Caco-2 (cell line): Measurements from ENCODE around the gene SYS1. TPM values are rescaled to one million over a fixed set of nuclear protein-coding genes. Genes with fewer than 3 reads are reported as not detected.

Experiments
- BruUV-seq: library from RNA; stranded (reverse); fragments of 400-500 nt; replicated peaks from 2 replicates; lab custom pipeline; 2021; lab: Mats Ljungman, UMichigan
- CTCF ChIA-PET: fragments of 300-600 bp; sonication (Branson Sonifier 250); formaldehyde crosslinking; loops from one replicate; lab custom pipeline; 2022; ENCODE audit warnings: antibody characterized with exemption; lab: Charles Lee
- POLR2A ChIA-PET: fragments of 300-600 bp; sonication (Branson Sonifier 250); formaldehyde crosslinking; loops from one replicate; lab custom pipeline; 2022; ENCODE audit warnings: antibody characterized with exemption; lab: Charles Lee
- DNase-seq, 2 experiments: peaks; one replicate each; pipeline versions ENCODE4 v3.0.0 to v3.0.0-alpha.2; 2020 to 2022
- H3K27me3 ChIP-seq: replicated peaks from 2 replicates; pipeline ENCODE4 v1.6.0; 2011; ENCODE audit warnings: low read length; ENCODE audit not compliant: control insufficient read depth, insufficient read depth
- H3K36me3 ChIP-seq: 2 replicates; pipeline ENCODE4 v1.5.1; 2011; ENCODE audit warnings: low read length; ENCODE audit not compliant: control insufficient read depth, insufficient read depth
- H3K4me1 ChIP-seq: fragments of 250-450 bp; sonication (Bioruptor Pico); 2 replicates; pipeline ENCODE4 v1.5.1; 2020; ENCODE audit warnings: mild to moderate bottlenecking
- H3K4me3 ChIP-seq: 2 replicates; pipeline ENCODE4 v1.5.1; 2011; ENCODE audit warnings: low read depth, mild to moderate bottlenecking, control low read depth, low read length
- H3K9me3 ChIP-seq: fragments of 250-450 bp; sonication (Bioruptor Pico); 2 replicates; pipeline ENCODE4 v1.5.1; 2020; ENCODE audit warnings: mild to moderate bottlenecking, moderate library complexity
- H3K27ac Mint-ChIP-seq: one replicate; pipeline ENCODE4 v1.8.0; 2022; ENCODE audit warnings: mixed read lengths; ENCODE audit not compliant: unreplicated experiment
- H3K27me3 Mint-ChIP-seq: one replicate; pipeline ENCODE4 v1.8.0; 2022; ENCODE audit warnings: mixed read lengths; ENCODE audit not compliant: insufficient read depth, unreplicated experiment
- H3K36me3 Mint-ChIP-seq: one replicate; pipeline ENCODE4 v1.8.0; 2022; ENCODE audit warnings: mild to moderate bottlenecking, mixed read lengths; ENCODE audit not compliant: insufficient read depth, unreplicated experiment
- H3K4me1 Mint-ChIP-seq: one replicate; pipeline ENCODE4 v1.8.0; 2022; ENCODE audit warnings: low read depth, mixed read lengths; ENCODE audit not compliant: unreplicated experiment
- H3K4me3 Mint-ChIP-seq: one replicate; pipeline ENCODE4 v1.8.0; 2022; ENCODE audit warnings: mild to moderate bottlenecking, moderate library complexity, mixed read lengths; ENCODE audit not compliant: unreplicated experiment
- H3K9me3 Mint-ChIP-seq: one replicate; pipeline ENCODE4 v1.8.0; 2022; ENCODE audit warnings: mixed read lengths; ENCODE audit not compliant: unreplicated experiment
- CTCF ChIP-seq, 2 experiments: fragments of 200-600 bp in 1 of 2; IDR thresholded peaks; 1 replicate in 1 of 2; 2 replicates in 1 of 2; pipeline versions ENCODE4 v1.5.1 to v1.8.0; 2011 to 2022; ENCODE audit warnings: antibody characterized with exemption in 1 of 2, control low read depth in 1 of 2, inconsistent platforms in 1 of 2, low read depth in 1 of 2, low read length in 1 of 2, mild to moderate bottlenecking in 1 of 2, moderate library complexity in 1 of 2; ENCODE audit not compliant: insufficient read depth in 1 of 2, severe bottlenecking in 1 of 2, unreplicated experiment in 1 of 2
- intact Hi-C: fragments of 100-400 bp; cut with micrococcal nuclease; formaldehyde crosslinking; loops from one replicate; pipeline ENCODE4 v1.10.0; 2022; ENCODE audit not compliant: unreplicated experiment
- total RNA-seq: library from RNA; stranded (reverse); gene quantifications from 2 replicates; pipeline ENCODE4 v1.2.3, GENCODE V29; 2022

SYS1 gene
- total RNA-seq, 1 experiment from 2014 or later: 62.1 TPM

- DNase-seq: no peak
- Histone ChIP-seq H3K27me3 (no peaks in the 10 kb centered on the region), H3K4me3 (no peak overlapping the region), H3K36me3 (no peaks in the 10 kb centered on the region), H3K9me3 (no peaks in the 10 kb centered on the region), H3K4me1 (no peaks in the 10 kb centered on the region)
- Mint-ChIP-seq H3K27me3 (no peaks in the 10 kb centered on the region), H3K9me3 (no peaks in the 10 kb centered on the region), H3K27ac (no peak overlapping the region), H3K4me3 (no peak overlapping the region), H3K4me1 (no peaks in the 10 kb centered on the region), H3K36me3 (peaks cover 15% of the 10 kb centered on the region)
- no peak for TF ChIP-seq CTCF (IDR thresholded peaks at IDR 0.05; ENCODE audit: insufficient read depth in 1 of 2, low read depth in 1 of 2, low read length in 1 of 2, severe bottlenecking in 1 of 2, unreplicated experiment in 1 of 2)
- intact Hi-C loops: no loop called here
- BruUV-seq: no TSS peak
- CTCF ChIA-PET: interaction anchor here (0.9 to 4.6 kb wide), 11 partner anchors 10 to 399 kb away, joined by 3 to 95 read pairs (median 10); partner anchors contain the start of genes PIGT, SDC4 and SYS1
- POLR2A ChIA-PET: interaction anchor here (0.6 to 1.3 kb wide), 3 partner anchors 25 to 570 kb away, joined by 3 to 5 read pairs (median 3); no protein-coding TSS in a partner anchor
These were observed 9.8 kb downstream of the SYS1 start for GRCh38 chr20:45372646-45373352.

- POLR2A ChIA-PET: interaction anchor here (0.6 to 1.0 kb wide), 4 partner anchors 11 to 569 kb away, joined by 3 to 4 read pairs (median 3); partner anchors contain the start of genes PIGT and SYS1
- Mint-ChIP-seq H3K27ac (no peak overlapping the region), H3K27me3 (no peaks in the 10 kb centered on the region), H3K9me3 (no peaks in the 10 kb centered on the region), H3K4me3 (peak overlapping the region; percentile 64), H3K36me3 (peaks cover 7% of the 10 kb centered on the region), H3K4me1 (no peaks in the 10 kb centered on the region)
- Histone ChIP-seq H3K27me3 (no peaks in the 10 kb centered on the region), H3K9me3 (no peaks in the 10 kb centered on the region), H3K4me3 (no peak overlapping the region), H3K4me1 (no peaks in the 10 kb centered on the region), H3K36me3 (no peaks in the 10 kb centered on the region)
- CTCF ChIA-PET: interaction anchor here (0.5 to 4.6 kb wide), 31 partner anchors 8 to 398 kb away, joined by 3 to 95 read pairs (median 4); partner anchors contain the start of genes PIGT, SDC4, SYS1 and WFDC10A
- no TSS peak for BruUV-seq
- TF ChIP-seq CTCF (IDR thresholded peaks at IDR 0.05; ENCODE audit: insufficient read depth in 1 of 2, low read depth in 1 of 2, low read length in 1 of 2, severe bottlenecking in 1 of 2, unreplicated experiment in 1 of 2): peak; percentile 90 to 93
- DNase-seq: peak; percentile 85 to 90
- intact Hi-C loops: loop anchor here (1.0 kb wide), 1 partner anchor 64 kb away; no protein-coding TSS in a partner anchor
These were observed 10.6 kb downstream of the SYS1 start for GRCh38 chr20:45373353-45374100.

- Mint-ChIP-seq H3K4me3 (peak overlapping the region; percentile 64), H3K27me3 (no peaks in the 10 kb centered on the region), H3K9me3 (no peaks in the 10 kb centered on the region), H3K36me3 (peaks cover 6% of the 10 kb centered on the region), H3K4me1 (no peaks in the 10 kb centered on the region), H3K27ac (no peak overlapping the region)
- CTCF ChIA-PET: interaction anchor here (0.7 to 4.6 kb wide), 29 partner anchors 9 to 397 kb away, joined by 3 to 95 read pairs (median 5); partner anchors contain the start of genes PIGT, SDC4, SYS1 and WFDC10A
- H3K27me3 ChIP-seq: no peaks in the 10 kb centered on the region
- no peaks in the 10 kb centered on the region for H3K36me3 ChIP-seq
- H3K4me1 ChIP-seq: no peaks in the 10 kb centered on the region
- POLR2A ChIA-PET: interaction anchor here (0.6 to 1.0 kb wide), 3 partner anchors 11 to 63 kb away, joined by 3 to 4 read pairs (median 3); partner anchors contain the start of genes PIGT and SYS1
- H3K4me3 ChIP-seq: no peak overlapping the region
- H3K9me3 ChIP-seq: no peaks in the 10 kb centered on the region
- DNase-seq: no peak
- no TSS peak for BruUV-seq
- TF ChIP-seq CTCF (IDR thresholded peaks at IDR 0.05; ENCODE audit: insufficient read depth in 1 of 2, low read depth in 1 of 2, low read length in 1 of 2, severe bottlenecking in 1 of 2, unreplicated experiment in 1 of 2): no peak
- intact Hi-C loops: loop anchor here (1.0 kb wide), 1 partner anchor 63 kb away; no protein-coding TSS in a partner anchor
These were observed 11.1 kb downstream of the SYS1 start for GRCh38 chr20:45374101-45374467.
